Choroid plexus epithelial cell (primary cell): Measurements from ENCODE around the gene MGP.
A peak's percentile ranks its signal among the peaks of the same experiment; 100 is the strongest.

Experiments
- DNase-seq: peaks from one replicate; pipeline ENCODE4 v3.0.0-alpha.2; 2010; ENCODE audit warnings: low read depth
- H3K4me3 ChIP-seq: 2 replicates; pipeline ENCODE4 v1.5.1; 2011; ENCODE audit warnings: low read depth, mild to moderate bottlenecking, control low read depth, low read length, moderate library complexity
- TF ChIP-seq, protein P1 (sequence below): conservative IDR thresholded peaks from 2 replicates; pipeline ENCODE4 v1.5.1; 2011; ENCODE audit warnings: low read depth, mild to moderate bottlenecking, control low read depth, inconsistent platforms, low read length, moderate library complexity

The MGP gene

DNA sequence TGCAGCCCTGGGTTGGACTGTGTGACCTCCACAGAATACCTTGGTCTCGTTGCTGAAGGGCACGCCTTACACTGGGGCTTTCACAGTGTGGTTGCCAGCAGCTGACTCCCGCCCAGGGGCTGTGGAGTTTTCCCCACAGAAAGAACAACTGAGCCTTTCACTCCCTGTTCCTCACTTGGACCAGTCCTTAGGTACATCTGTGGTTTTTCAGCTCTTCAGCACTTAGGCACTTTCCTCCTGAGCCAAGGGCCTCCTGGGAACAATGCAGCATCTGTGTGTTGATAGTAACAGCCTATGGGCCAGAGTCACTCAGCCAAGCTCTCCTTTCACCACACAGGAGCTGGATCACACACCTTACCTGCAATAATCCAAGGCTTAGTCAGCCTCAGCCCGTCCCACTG, 27.7 kb upstream of the MGP start:
- TF ChIP-seq, protein P1, sequence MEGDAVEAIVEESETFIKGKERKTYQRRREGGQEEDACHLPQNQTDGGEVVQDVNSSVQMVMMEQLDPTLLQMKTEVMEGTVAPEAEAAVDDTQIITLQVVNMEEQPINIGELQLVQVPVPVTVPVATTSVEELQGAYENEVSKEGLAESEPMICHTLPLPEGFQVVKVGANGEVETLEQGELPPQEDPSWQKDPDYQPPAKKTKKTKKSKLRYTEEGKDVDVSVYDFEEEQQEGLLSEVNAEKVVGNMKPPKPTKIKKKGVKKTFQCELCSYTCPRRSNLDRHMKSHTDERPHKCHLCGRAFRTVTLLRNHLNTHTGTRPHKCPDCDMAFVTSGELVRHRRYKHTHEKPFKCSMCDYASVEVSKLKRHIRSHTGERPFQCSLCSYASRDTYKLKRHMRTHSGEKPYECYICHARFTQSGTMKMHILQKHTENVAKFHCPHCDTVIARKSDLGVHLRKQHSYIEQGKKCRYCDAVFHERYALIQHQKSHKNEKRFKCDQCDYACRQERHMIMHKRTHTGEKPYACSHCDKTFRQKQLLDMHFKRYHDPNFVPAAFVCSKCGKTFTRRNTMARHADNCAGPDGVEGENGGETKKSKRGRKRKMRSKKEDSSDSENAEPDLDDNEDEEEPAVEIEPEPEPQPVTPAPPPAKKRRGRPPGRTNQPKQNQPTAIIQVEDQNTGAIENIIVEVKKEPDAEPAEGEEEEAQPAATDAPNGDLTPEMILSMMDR = no peak
- no peak for DNase-seq
- H3K4me3 ChIP-seq = no peak overlapping the region

DNA sequence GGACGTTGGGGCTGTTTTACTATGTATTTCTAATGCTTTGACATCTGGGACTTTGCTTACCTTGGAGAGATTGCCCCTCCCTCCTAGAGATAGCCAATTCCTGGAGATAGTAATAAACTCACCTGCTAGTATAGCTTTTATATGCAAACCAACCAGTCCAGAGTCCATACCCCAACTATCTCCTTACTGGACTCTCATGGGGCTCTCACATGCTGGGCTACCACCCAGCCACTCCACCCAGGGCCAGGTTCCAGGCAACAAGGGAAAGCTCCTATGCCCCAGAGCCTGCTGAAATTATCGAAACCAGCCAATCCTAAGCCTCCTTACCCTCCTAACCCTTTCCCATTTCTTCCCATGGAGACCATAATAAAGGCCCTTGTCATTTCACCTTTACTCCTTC, 25.5 kb upstream of the MGP start:
- no peak for DNase-seq

DNA sequence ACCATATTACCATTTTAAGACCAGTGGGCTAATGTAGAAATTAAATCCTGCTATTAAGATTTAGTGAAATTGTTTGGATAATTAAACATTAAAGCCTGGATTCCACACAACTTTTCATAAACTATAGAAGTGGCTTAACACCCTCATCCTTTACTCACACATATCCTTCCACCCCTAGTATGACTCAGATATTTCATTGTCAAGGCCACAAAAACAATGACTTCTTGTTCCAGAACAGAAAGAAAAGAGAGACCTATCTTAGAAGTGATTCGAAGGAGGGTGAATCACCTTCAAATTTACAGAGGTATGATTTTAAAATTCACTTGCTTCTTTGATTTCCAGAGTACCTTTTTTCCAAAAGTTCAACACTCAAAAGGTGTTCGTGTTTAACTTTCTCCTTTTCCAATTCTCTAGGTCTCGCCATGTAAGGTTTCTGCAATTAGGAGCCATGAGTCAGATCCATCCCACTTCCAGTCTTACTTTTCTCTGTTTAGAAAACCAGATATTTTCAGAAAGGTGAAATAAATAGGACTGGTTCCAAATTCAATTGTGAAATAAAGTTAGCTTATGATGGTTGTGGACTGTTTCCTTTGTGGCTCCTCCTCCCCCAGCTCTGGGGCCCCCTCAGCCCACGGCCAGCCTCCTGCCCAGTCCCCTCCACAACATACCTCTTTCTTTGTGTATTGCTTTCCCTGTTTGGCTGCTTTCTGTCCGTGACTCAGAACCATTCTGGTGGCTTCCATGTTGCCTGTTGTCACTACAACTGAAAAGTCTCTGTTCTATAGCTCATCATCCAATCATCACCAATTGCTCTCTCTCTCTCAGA, 24.6 kb upstream of the MGP start:
- no peak overlapping the region for H3K4me3 ChIP-seq
- TF ChIP-seq, protein P1 = no peak
- peak; percentile 57 for DNase-seq

More for the DNA sequence above, 25.5 kb upstream of the MGP start:
- TF ChIP-seq, protein P1 = no peak
- no peak overlapping the region for H3K4me3 ChIP-seq

DNA sequence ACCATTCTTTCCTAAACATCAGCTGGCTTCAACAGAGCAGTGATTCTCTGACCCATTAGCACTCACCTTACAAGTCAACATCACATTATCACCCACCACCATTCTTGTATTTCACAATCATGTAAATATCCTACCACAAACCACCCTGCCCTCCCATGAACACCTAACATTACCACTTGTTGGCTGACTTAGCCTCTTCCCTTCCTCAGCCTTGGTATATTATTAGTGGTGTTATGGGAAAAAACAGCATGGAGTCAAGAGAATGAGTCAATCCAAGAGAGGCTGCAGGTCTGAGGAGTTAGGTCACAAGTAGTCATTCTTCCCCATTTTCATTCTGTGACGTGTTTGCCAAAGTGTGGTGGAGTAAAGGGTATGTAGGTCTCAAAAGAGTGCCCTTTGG, 22.3 kb upstream of the MGP start:
- H3K4me3 ChIP-seq = no peak overlapping the region
- no peak for DNase-seq
- TF ChIP-seq, protein P1 = no peak

DNA sequence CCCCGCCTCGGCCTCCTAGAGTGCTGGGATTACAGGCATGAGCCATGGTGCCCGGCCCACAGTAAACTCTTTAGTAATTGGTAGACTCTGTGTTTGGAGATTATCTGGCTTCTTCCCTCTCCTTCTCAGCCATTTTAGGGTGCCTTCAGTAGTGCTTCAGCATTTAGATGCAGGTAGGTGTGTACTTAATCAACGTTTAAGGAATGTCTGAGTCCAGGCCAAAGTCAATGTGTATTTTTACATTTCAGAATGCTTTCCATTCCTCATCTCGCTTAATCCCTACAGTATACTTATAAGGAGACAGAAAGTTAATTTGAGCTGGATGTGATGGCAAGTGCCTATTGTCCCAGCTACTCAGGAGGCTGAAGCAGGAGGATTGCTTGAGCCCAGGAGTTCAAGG, 20.5 kb upstream of the MGP start:
- no peak overlapping the region for H3K4me3 ChIP-seq
- DNase-seq = no peak
- TF ChIP-seq, protein P1 = no peak

DNA sequence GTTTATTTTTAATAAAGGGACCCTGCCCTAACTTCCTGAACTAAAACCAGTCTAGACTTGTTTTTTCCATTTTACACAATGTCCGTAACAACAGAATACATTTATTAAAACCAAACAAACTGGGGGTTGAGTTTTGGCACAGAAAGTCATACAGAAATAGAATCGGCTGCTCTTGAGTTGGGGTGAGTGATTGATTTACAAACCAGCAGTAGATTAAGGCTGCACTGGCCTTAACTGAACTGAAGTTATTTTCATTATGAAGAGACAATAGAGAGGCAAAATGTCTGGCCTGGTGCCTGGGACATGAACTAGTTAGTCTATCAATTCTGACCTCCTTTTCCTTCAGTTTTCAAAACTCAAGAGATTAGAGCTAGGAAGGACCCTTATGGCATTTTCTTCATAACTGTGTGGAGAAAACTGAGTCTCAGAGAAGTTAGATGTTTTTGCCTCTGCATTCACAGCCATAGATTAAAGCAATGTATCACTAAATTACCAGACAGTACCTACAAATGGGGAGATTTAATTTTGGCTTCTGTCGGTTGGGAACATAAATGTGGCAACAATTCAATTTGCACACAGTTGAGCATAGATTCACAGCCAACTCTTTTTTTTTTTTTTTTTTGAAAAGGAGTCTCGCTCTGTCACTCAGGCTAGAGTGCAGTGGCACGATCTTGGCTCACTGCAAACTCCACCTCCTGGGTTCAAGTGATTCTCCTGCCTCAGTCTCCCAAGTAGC, 19.8 kb upstream of the MGP start:
- peak; percentile 17 for DNase-seq
- no peak overlapping the region for H3K4me3 ChIP-seq
- TF ChIP-seq, protein P1 = no peak

DNA sequence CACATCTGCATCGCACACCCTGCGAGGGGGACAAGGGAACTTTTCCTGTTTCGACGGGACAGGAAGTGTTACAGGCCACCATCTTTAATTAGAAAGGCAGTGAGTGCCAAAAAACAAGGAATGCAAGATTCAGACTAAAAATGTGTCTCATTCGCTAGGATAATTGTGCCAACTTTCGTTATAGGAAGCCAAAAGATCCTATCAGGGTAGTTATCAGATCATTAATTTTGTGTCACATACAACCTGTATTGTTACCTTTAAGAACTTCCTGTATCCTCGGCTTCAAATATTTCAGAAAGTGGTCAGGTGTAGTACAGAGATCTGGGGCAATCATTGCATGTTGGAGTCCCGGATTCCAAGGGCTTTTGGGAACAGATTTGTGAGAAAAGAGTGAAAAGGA, 19.2 kb upstream of the MGP start:
- TF ChIP-seq, protein P1 = no peak

More for the DNA sequence above, 19.2 kb upstream of the MGP start:
- H3K4me3 ChIP-seq = no peak overlapping the region
- no peak for DNase-seq
